G401.6 (cell line): ENCODE results near the gene TRDN.
"Not testable (repeated sequence)": the region's sequence is repeated elsewhere in the genome, so short reads cannot be mapped to it uniquely, and the experiment has no call there.

Experiments
- FAIRE-seq: peaks from 2 replicates; lab custom pipeline; 2012; peaks lifted over from hg19 to GRCh38; lab: Jason Lieb, UNC

Gene TRDN

GRCh38 chr6:123632641-123633040 is 4.1 kb downstream of the TRDN start:
- FAIRE-seq = no peak

- FAIRE-seq = no peak
These were observed 7.3 kb downstream of the TRDN start for GRCh38 chr6:123629258-123629941.

- FAIRE-seq = no peak
These were observed 11.1 kb downstream of the TRDN start for GRCh38 chr6:123625696-123626095.

- FAIRE-seq = no peak
These were observed 14.0 kb downstream of the TRDN start for GRCh38 chr6:123622780-123623179.

- FAIRE-seq = no peak
These were observed 17.6 kb downstream of the TRDN start for GRCh38 chr6:123619156-123619555.

GRCh38 chr6:123616942-123617341 is 19.8 kb downstream of the TRDN start:
- FAIRE-seq = no peak

- no peak for FAIRE-seq
These were observed 20.7 kb downstream of the TRDN start for GRCh38 chr6:123616016-123616415.

- FAIRE-seq = no peak
These were observed 26.0 kb downstream of the TRDN start for GRCh38 chr6:123610779-123611178.

GRCh38 chr6:123604067-123604466 is 32.7 kb downstream of the TRDN start:
- FAIRE-seq = no peak

- FAIRE-seq = no peak
These were observed 38.7 kb downstream of the TRDN start for GRCh38 chr6:123598011-123598410.

GRCh38 chr6:123594776-123595175 is 42.0 kb downstream of the TRDN start:
- no peak for FAIRE-seq

- FAIRE-seq = no peak
These were observed 44.3 kb downstream of the TRDN start for GRCh38 chr6:123592426-123592825.

GRCh38 chr6:123589973-123590372 is 46.8 kb downstream of the TRDN start:
- no peak for FAIRE-seq

GRCh38 chr6:123589317-123589716 is 47.4 kb downstream of the TRDN start:
- FAIRE-seq = no peak

GRCh38 chr6:123588546-123588895 is 48.2 kb downstream of the TRDN start:
- no peak for FAIRE-seq

GRCh38 chr6:123587838-123588545 is 48.8 kb downstream of the TRDN start:
- FAIRE-seq = no peak

- not testable (repeated sequence) for FAIRE-seq
These were observed 49.3 kb downstream of the TRDN start for GRCh38 chr6:123587407-123587806.

GRCh38 chr6:123580331-123580730 is 56.4 kb downstream of the TRDN start:
- FAIRE-seq = no peak

- FAIRE-seq = no peak
These were observed 61.6 kb downstream of the TRDN start for GRCh38 chr6:123575188-123575587.

GRCh38 chr6:123570813-123571684 is 65.7 kb downstream of the TRDN start:
- no peak for FAIRE-seq

GRCh38 chr6:123569575-123569974 is 67.2 kb downstream of the TRDN start:
- no peak for FAIRE-seq

- FAIRE-seq = no peak
These were observed 71.2 kb downstream of the TRDN start for GRCh38 chr6:123565529-123565928.

- no peak for FAIRE-seq
These were observed 72.4 kb downstream of the TRDN start for GRCh38 chr6:123564361-123564760.
